Smooth muscle cell of the brain vasculature (primary cell): ENCODE results near the gene RPL10A.

Source experiments
- DNase-seq: peaks from one replicate; pipeline ENCODE4 v3.0.0-alpha.2; 2012; ENCODE audit warnings: low read depth, low spot score

The RPL10A gene

DNA sequence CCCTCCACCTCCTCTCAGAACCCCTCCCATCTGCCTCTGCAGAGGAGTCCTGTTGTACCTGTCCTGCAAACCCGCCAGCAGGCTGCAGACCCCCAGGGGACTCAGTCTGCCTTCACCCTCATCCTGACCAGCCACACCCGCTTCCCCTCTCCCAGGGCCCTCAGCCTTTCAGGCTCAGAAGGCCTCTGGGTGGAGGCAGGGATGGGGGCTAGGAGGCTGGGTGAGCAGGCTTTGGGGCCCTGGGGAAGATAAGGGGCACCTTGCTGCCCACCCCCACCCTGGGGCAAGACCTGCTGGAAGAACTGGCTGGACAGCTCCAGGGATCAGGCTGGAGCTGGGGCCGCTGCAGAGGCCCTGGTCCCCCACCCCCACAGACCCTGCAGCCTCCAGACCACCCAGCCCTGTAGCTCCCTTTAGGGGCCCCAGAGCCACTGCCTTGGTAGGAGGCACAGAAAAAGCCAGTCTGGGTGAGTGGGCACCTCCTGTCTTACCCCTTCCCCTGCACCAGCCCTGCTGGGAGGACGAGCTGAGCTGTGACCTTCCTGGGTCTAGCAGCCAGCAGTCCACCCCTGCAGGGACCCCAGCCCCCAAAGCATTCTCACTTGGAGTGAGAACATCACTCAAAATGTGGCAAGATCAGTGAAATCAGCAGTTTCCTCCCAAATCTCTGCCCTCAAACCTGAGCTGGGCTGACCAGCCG lies 23.5 kb downstream of the RPL10A start:
- DNase-seq = no peak

GRCh38 chr6:35492258-35492973 lies 24.2 kb downstream of the RPL10A start:
- no peak for DNase-seq

DNA sequence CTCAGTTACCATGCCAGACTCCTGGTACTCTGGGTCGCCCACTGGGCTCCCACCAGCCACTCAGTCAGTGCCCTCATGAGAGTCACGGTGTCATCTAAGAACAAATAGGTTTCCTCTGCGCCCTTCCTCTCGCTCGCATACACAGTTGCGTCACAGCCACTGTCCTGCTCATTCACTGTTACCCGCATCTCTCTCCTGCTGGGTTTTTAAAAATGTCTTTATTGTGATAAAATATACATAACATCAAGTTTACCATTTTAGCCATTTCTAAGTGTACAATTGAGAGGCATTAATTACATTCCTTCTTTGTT lies 24.7 kb downstream of the RPL10A start:
- DNase-seq = no peak

DNA sequence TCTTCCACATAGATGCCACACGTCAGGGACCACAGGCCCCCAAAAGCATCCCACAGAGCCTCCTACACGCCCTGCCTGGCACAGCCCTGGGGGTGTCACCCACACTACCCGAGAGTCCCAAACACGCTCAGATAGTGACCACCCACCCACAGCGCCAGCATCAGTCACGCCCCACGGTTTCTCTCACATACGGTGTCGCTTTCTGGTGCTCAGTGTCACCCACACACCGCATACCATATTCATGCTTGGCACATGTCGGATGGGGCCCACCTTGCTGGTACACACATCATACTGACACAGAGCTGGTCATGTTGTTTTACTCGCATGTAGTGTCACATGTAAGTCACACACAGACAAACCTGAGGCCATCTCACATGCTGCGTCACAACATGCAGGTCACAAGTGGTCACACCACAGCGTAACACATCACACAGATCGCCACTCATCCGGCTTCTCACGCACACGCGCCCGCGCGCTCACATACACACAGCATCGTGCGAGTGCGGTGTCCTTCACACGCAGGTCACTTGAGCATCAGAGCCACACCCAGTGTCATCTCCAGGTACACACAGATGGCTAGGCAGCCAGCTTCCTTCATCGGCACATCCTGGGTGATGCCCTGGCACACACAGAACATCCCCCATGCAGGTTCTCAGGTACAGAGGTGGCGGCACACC lies 25.2 kb downstream of the RPL10A start:
- no peak for DNase-seq

- DNase-seq = no peak
These were observed 26.0 kb downstream of the RPL10A start for GRCh38 chr6:35494161-35494563.

GRCh38 chr6:35495258-35496035 lies 27.2 kb downstream of the RPL10A start:
- no peak for DNase-seq

GRCh38 chr6:35496036-35496840 lies 28.0 kb downstream of the RPL10A start:
- no peak for DNase-seq

- DNase-seq = no peak
These were observed 28.8 kb downstream of the RPL10A start, which contains the start of gene TEAD3 for GRCh38 chr6:35496841-35497570. Gene TEAD3, minus strand, starts transcription at chr6:35497079.

GRCh38 chr6:35497571-35498421 lies 29.6 kb downstream of the RPL10A start:
- DNase-seq = no peak

- DNase-seq = no peak
These were observed 30.3 kb downstream of the RPL10A start for GRCh38 chr6:35498422-35499067.

- DNase-seq = no peak
These were observed 31.2 kb downstream of the RPL10A start for GRCh38 chr6:35499372-35499771.

DNA sequence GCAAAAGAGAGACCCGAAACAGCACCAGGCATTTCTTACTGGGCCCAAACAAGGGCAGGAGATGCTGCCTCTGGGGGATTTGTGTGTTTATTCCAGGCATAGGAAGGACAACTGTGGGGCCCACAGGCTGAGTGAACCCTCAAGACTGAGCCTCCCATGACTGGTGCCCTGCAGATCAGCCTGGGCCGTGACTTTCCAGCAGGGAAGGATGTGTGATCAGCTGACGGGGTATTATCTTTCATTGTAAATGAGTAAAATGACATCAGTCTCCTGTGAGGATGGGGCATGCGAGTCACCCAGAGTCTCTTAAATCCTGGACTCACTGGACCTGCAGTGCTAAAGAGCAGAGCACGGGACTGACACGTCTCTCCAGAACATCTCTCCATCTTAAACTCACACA lies 32.6 kb downstream of the RPL10A start:
- DNase-seq = no peak

DNA sequence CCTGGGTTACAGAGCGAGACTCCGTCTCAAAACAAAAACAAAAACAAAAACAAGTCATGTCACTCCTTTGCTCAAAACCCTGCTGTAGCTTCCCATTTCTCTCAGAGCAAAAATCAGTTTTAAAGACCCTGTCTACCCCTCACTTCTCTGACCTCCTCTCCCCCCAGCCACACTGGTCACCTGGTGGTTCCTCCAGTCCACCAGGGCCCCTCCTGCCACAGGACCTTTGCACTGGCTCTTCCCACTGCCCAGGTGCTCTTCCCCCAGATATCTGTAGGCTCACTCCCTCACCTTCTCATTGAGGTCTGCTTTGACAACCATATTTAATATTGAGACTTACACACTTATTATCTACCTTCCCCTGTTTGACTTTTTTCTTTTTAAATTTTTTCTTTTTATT lies 33.6 kb downstream of the RPL10A start:
- no peak for DNase-seq

- DNase-seq = no peak
These were observed 35.3 kb downstream of the RPL10A start for GRCh38 chr6:35503534-35503933.

DNA sequence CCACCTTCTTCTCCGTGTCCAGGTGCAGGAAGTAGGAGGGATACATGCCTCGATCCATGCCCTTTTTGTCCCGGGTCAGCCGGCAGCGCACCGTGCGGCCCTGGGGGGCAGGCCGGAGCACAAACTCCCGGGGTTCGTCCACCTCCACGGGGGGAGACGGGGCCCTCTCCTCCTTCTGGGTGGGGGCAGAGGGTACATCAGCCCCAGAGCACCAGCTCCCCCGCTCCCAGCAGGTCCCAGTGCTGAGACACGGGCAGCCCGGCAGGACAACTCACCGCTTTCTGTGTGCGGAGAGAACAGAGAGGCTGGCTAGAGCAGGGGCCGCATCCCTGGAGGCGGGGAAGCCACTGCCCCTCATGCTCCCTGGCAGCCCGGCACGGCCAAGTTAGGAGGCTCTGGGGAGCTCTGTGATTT lies 37.8 kb downstream of the RPL10A start:
- no peak for DNase-seq

GRCh38 chr6:35506536-35506935 lies 38.3 kb downstream of the RPL10A start:
- DNase-seq = no peak

- DNase-seq = no peak
These were observed 39.0 kb downstream of the RPL10A start for GRCh38 chr6:35507221-35507620.

DNA sequence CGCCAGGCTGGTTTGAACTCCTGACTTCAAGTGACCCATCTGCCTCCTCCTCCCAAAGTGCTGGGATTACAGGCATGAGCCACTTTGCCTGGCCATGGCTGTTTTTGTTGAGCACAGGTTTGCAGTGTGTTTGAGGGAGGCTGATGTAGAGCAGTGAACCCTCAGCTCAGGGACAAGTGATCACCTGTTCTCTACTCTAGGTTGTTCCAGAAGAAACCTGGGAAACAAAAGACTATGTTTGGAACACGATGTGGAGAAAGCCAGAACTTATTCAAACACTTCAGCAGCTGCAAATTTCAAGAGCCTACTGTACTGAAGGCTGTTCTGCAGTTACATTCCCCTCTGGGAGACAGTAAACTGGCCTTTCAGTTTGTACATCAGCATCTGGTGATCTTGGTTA lies 39.8 kb downstream of the RPL10A start:
- DNase-seq = no peak

- DNase-seq = no peak
These were observed 40.3 kb downstream of the RPL10A start for GRCh38 chr6:35508542-35508941.
